ES-I3 (cell line): Measurements from ENCODE around the gene PIK3R3.
"Not testable (repeated sequence)": the region's sequence is repeated elsewhere in the genome, so short reads cannot be mapped to it uniquely, and the experiment has no call there.

Source experiments
- H3K36me3 ChIP-seq: 2 replicates; pipeline ENCODE4 v1.6.1; 2013; ENCODE audit warnings: mild to moderate bottlenecking, low read length, control low read depth, moderate library complexity; ENCODE audit not compliant: insufficient read depth
- H3K4me1 ChIP-seq: 2 replicates; pipeline ENCODE4 v1.6.1; 2013; ENCODE audit warnings: mild to moderate bottlenecking, control low read depth, low read length; ENCODE audit not compliant: insufficient read depth
- H3K9ac ChIP-seq: 2 replicates; pipeline ENCODE4 v1.6.1; 2013; ENCODE audit warnings: low read depth, mild to moderate bottlenecking, low read length, moderate library complexity
- H3K9me3 ChIP-seq: 2 replicates; pipeline ENCODE4 v1.6.1; 2013; ENCODE audit warnings: mild to moderate bottlenecking, low read length, moderate library complexity; ENCODE audit not compliant: control insufficient read depth, insufficient read depth

PIK3R3 gene

DNA sequence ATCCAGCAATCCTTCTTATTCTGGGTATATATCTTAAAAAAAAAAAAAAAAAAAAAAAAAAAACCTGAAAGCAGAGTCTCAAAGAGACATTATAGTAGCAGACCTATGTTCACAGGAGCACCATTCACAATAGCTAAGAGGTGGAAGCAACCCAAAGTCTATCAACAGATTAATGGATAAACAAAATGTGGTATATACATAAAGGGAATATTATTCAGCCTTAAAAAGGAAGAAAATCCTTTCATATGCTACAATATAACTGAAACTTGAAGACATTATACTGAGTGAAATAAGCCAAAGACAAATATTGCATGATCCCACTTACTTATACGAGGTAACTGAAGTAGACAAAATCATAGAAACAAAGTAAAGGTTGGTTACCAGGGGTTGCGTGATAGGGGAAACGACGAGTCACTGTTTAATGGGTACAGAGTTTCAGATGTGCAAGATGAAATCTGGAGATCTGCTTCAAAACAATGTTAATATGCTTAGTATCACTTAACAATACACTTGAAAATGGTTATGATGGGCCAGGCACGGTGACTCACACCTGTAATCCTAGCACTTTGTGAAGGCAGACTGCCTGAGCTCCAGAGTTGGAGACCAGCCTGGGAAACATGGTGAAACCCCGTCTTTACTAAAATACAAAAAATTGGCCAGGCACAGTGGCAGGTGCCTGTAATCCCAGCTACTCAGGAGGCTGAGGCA, 29.5 kb downstream of the PIK3R3 start:
- no peaks in the 10 kb centered on the region for H3K9me3 ChIP-seq
- no peak overlapping the region for H3K9ac ChIP-seq
- no peaks in the 10 kb centered on the region for H3K4me1 ChIP-seq
- H3K36me3 ChIP-seq: no peaks in the 10 kb centered on the region

GRCh38 chr1:46099215-46099614, 33.2 kb downstream of the PIK3R3 start:
- no peaks in the 10 kb centered on the region for H3K36me3 ChIP-seq
- H3K9ac ChIP-seq: no peak overlapping the region
- H3K9me3 ChIP-seq: no peaks in the 10 kb centered on the region
- no peaks in the 10 kb centered on the region for H3K4me1 ChIP-seq

GRCh38 chr1:46098027-46098712, 34.3 kb downstream of the PIK3R3 start:
- H3K4me1 ChIP-seq: no peaks in the 10 kb centered on the region
- no peak overlapping the region for H3K9ac ChIP-seq
- H3K9me3 ChIP-seq: no peaks in the 10 kb centered on the region
- H3K36me3 ChIP-seq: no peaks in the 10 kb centered on the region

- Histone ChIP-seq H3K9me3 (no peaks in the 10 kb centered on the region), H3K36me3 (no peaks in the 10 kb centered on the region), H3K4me1 (no peaks in the 10 kb centered on the region), H3K9ac (no peak overlapping the region)
Measured at GRCh38 chr1:46097149-46097472, 35.3 kb downstream of the PIK3R3 start.

- Histone ChIP-seq H3K36me3 (no peaks in the 10 kb centered on the region), H3K9me3 (no peaks in the 10 kb centered on the region), H3K9ac (no peak overlapping the region), H3K4me1 (no peaks in the 10 kb centered on the region)
Measured at GRCh38 chr1:46096269-46097148, 35.9 kb downstream of the PIK3R3 start.

- H3K36me3 ChIP-seq, H3K4me1 ChIP-seq, H3K9ac ChIP-seq, H3K9me3 ChIP-seq: not testable (repeated sequence)
Measured at GRCh38 chr1:46095110-46095509, 37.3 kb downstream of the PIK3R3 start.

- Histone ChIP-seq H3K36me3 (no peaks in the 10 kb centered on the region), H3K9me3 (no peaks in the 10 kb centered on the region), H3K4me1 (no peaks in the 10 kb centered on the region), H3K9ac (no peak overlapping the region)
Measured at GRCh38 chr1:46094471-46095005, 37.9 kb downstream of the PIK3R3 start.

DNA sequence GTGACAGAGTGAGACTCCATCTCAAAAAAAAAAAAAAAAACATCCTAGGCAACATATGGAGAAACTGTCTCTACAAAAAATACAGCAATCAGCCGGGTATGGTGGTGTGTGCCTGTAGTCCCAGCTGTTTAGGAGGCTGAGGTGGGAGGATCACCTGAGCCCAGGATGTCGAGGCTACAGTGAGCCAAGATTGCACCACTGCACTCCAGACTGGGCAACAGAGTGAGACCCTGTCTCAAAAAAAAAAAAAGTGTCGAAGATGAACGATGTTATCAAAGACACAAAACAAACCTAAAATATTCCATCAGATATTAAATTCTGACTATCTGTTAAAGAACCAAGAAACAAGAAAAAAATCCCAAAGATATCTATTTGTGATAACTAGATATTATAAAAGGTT, 38.6 kb downstream of the PIK3R3 start:
- not testable (repeated sequence) for H3K36me3 ChIP-seq, H3K9me3 ChIP-seq, H3K9ac ChIP-seq, H3K4me1 ChIP-seq

- Histone ChIP-seq H3K36me3 (no peaks in the 10 kb centered on the region; the same call in 1 of the 2 replicates), H3K9me3 (no peaks in the 10 kb centered on the region), H3K4me1 (no peaks in the 10 kb centered on the region), H3K9ac (no peak overlapping the region)
Measured at GRCh38 chr1:46087891-46088290, 44.5 kb downstream of the PIK3R3 start.

GRCh38 chr1:46086576-46086975, 45.9 kb downstream of the PIK3R3 start:
- H3K9me3 ChIP-seq: no peaks in the 10 kb centered on the region
- no peaks in the 10 kb centered on the region for H3K4me1 ChIP-seq
- H3K36me3 ChIP-seq: no peaks in the 10 kb centered on the region; the same call in 1 of the 2 replicates
- no peak overlapping the region for H3K9ac ChIP-seq

- no peak overlapping the region for H3K9ac ChIP-seq
- H3K36me3 ChIP-seq: no peaks in the 10 kb centered on the region; the same call in 1 of the 2 replicates
- H3K4me1 ChIP-seq: no peaks in the 10 kb centered on the region
- H3K9me3 ChIP-seq: no peaks in the 10 kb centered on the region
Measured at GRCh38 chr1:46084553-46085451, 47.6 kb downstream of the PIK3R3 start.

GRCh38 chr1:46083579-46083978, 48.9 kb downstream of the PIK3R3 start:
- Histone ChIP-seq H3K9ac (no peak overlapping the region), H3K36me3 (no peaks in the 10 kb centered on the region), H3K9me3 (no peaks in the 10 kb centered on the region), H3K4me1 (no peaks in the 10 kb centered on the region)

GRCh38 chr1:46081619-46082018, 50.8 kb downstream of the PIK3R3 start:
- H3K36me3 ChIP-seq: no peaks in the 10 kb centered on the region
- no peaks in the 10 kb centered on the region for H3K4me1 ChIP-seq
- H3K9ac ChIP-seq: no peak overlapping the region
- H3K9me3 ChIP-seq: no peaks in the 10 kb centered on the region

GRCh38 chr1:46081206-46081605, 51.2 kb downstream of the PIK3R3 start:
- no peaks in the 10 kb centered on the region for H3K4me1 ChIP-seq
- H3K36me3 ChIP-seq: no peaks in the 10 kb centered on the region
- H3K9ac ChIP-seq: no peak overlapping the region
- no peaks in the 10 kb centered on the region for H3K9me3 ChIP-seq
